Activated naive CD4-positive, alpha-beta T cell treated with anti-CD3 and anti-CD28 coated beads for 36 hours (primary cell): ENCODE measurements around the gene BATF3. TPM values are rescaled to one million over a fixed set of nuclear protein-coding genes. Genes with fewer than 3 reads are reported as not detected.
"Not testable (repeated sequence)": the region's sequence is repeated elsewhere in the genome, so short reads cannot be mapped to it uniquely, and the experiment has no call there.

Source experiments
- CTCF ChIA-PET: fragments of 350-600 bp; sonication (Branson Sonifier 250); formaldehyde crosslinking; loops from one replicate; lab custom pipeline; 2021; ENCODE audit warnings: antibody characterized with exemption; lab: Charles Lee
- DNase-seq: peaks from one replicate; pipeline ENCODE4 v3.0.0-alpha.2; 2020
- H3K27ac Mint-ChIP-seq: one replicate; pipeline ENCODE4 v1.8.0; 2021; ENCODE audit warnings: mild to moderate bottlenecking, mixed read lengths
- H3K27me3 Mint-ChIP-seq: one replicate; pipeline ENCODE4 v1.8.0; 2021; ENCODE audit warnings: low read depth, mixed read lengths
- H3K36me3 Mint-ChIP-seq: one replicate; pipeline ENCODE4 v1.8.0; 2021; ENCODE audit warnings: low read depth, mixed read lengths
- H3K4me1 Mint-ChIP-seq: one replicate; pipeline ENCODE4 v1.8.0; 2021; ENCODE audit warnings: low read depth, mixed read lengths
- H3K4me3 Mint-ChIP-seq: one replicate; pipeline ENCODE4 v1.8.0; 2021; ENCODE audit warnings: mild to moderate bottlenecking, moderate library complexity, mixed read lengths
- H3K9me3 Mint-ChIP-seq: one replicate; pipeline ENCODE4 v1.8.0; 2021; ENCODE audit warnings: mixed read lengths
- intact Hi-C: fragments of 100-400 bp; cut with micrococcal nuclease; formaldehyde crosslinking; loops from one replicate; pipeline ENCODE4 v1.15.1; 2023
- total RNA-seq, 2 experiments: library from RNA; stranded (reverse); gene quantifications; one replicate each; pipeline ENCODE4 v1.2.3, GENCODE V29; 2021

The BATF3 gene
- total RNA-seq, 2 experiments from 2014 or later, result 26.7 to 27.1 TPM

GRCh38 chr1:212667223-212668139 is 32.2 kb downstream of the BATF3 start:
- peaks cover 12% of the 10 kb centered on the region for H3K27me3 Mint-ChIP-seq
- CTCF ChIA-PET, result interaction anchor here (0.6 to 2.7 kb wide), 14 partner anchors 10 to 331 kb away, joined by 3 to 16 read pairs (median 4); partner anchors contain the start of gene BATF3
- intact Hi-C loops, result no loop called here
- peaks cover 14% of the 10 kb centered on the region for H3K4me1 Mint-ChIP-seq
- DNase-seq, result no peak
- H3K4me3 Mint-ChIP-seq, result no peak overlapping the region
- H3K27ac Mint-ChIP-seq, result no peak overlapping the region
- H3K36me3 Mint-ChIP-seq, result no peaks in the 10 kb centered on the region
- H3K9me3 Mint-ChIP-seq, result no peaks in the 10 kb centered on the region

GRCh38 chr1:212666116-212666775 is 33.4 kb downstream of the BATF3 start:
- no peaks in the 10 kb centered on the region for H3K9me3 Mint-ChIP-seq
- CTCF ChIA-PET, result interaction anchor here (0.9 to 2.8 kb wide), 23 partner anchors 12 to 332 kb away, joined by 3 to 35 read pairs (median 9); partner anchors contain the start of genes BATF3, NSL1 and TATDN3
- H3K27ac Mint-ChIP-seq, result no peak overlapping the region
- no peak for DNase-seq
- H3K4me1 Mint-ChIP-seq, result peaks cover 9% of the 10 kb centered on the region
- no peaks in the 10 kb centered on the region for H3K36me3 Mint-ChIP-seq
- H3K27me3 Mint-ChIP-seq, result peaks cover 12% of the 10 kb centered on the region
- H3K4me3 Mint-ChIP-seq, result no peak overlapping the region
- intact Hi-C loops, result no loop called here

- peak overlapping the region; percentile 56 for H3K27ac Mint-ChIP-seq
- H3K36me3 Mint-ChIP-seq, result no peaks in the 10 kb centered on the region
- DNase-seq, result peak; percentile 84
- CTCF ChIA-PET, result interaction anchor here (0.6 to 2.8 kb wide), 55 partner anchors 10 to 424 kb away, joined by 3 to 35 read pairs (median 5); partner anchors contain the start of genes BATF3, FLVCR1, NSL1 and TATDN3
- H3K4me3 Mint-ChIP-seq, result peak overlapping the region; percentile 70
- no peaks in the 10 kb centered on the region for H3K9me3 Mint-ChIP-seq
- intact Hi-C loops, result loop anchor here (1.0 kb wide), 6 partner anchors 34 to 330 kb away; partner anchors contain the start of gene BATF3
- H3K27me3 Mint-ChIP-seq, result peaks cover 9% of the 10 kb centered on the region
- H3K4me1 Mint-ChIP-seq, result peaks cover 5% of the 10 kb centered on the region
These were observed 34.2 kb downstream of the BATF3 start for GRCh38 chr1:212665241-212666115.

- Mint-ChIP-seq H3K9me3 (no peaks in the 10 kb centered on the region), H3K27ac (no peak overlapping the region), H3K4me1 (peaks cover 5% of the 10 kb centered on the region), H3K36me3 (no peaks in the 10 kb centered on the region), H3K27me3 (peaks cover 5% of the 10 kb centered on the region), H3K4me3 (no peak overlapping the region)
- intact Hi-C loops, result loop anchor here (1.0 kb wide), 6 partner anchors 35 to 331 kb away; partner anchors contain the start of gene BATF3
- CTCF ChIA-PET, result interaction anchor here (0.6 to 2.8 kb wide), 53 partner anchors 8 to 423 kb away, joined by 3 to 35 read pairs (median 5); partner anchors contain the start of genes BATF3, FLVCR1, NSL1 and TATDN3
- no peak for DNase-seq
These were observed 35.0 kb downstream of the BATF3 start for GRCh38 chr1:212664409-212665199.

- H3K27me3 Mint-ChIP-seq, result peaks cover 13% of the 10 kb centered on the region
- DNase-seq, H3K27ac Mint-ChIP-seq, intact Hi-C loops, H3K36me3 Mint-ChIP-seq, H3K9me3 Mint-ChIP-seq, H3K4me3 Mint-ChIP-seq, H3K4me1 Mint-ChIP-seq: not testable (repeated sequence)
- CTCF ChIA-PET, result interaction anchor here (0.9 to 1.3 kb wide), 2 partner anchors 10 to 182 kb away, joined by 3 to 5 read pairs; no protein-coding TSS in a partner anchor
These were observed 41.4 kb downstream of the BATF3 start for GRCh38 chr1:212658250-212658649.

- no peak overlapping the region for H3K4me3 Mint-ChIP-seq
- H3K36me3 Mint-ChIP-seq, result no peaks in the 10 kb centered on the region
- peaks cover 10% of the 10 kb centered on the region for H3K27me3 Mint-ChIP-seq
- H3K4me1 Mint-ChIP-seq, result no peaks in the 10 kb centered on the region
- no peak overlapping the region for H3K27ac Mint-ChIP-seq
- CTCF ChIA-PET, result interaction anchor here (0.6 to 2.3 kb wide), 3 partner anchors 8 to 201 kb away, joined by 3 to 14 read pairs (median 4); no protein-coding TSS in a partner anchor
- no peak for DNase-seq
- no peaks in the 10 kb centered on the region for H3K9me3 Mint-ChIP-seq
- intact Hi-C loops, result no loop called here
These were observed 42.9 kb downstream of the BATF3 start for GRCh38 chr1:212656730-212657129.

- intact Hi-C loops, result no loop called here
- H3K27me3 Mint-ChIP-seq, result peaks cover 10% of the 10 kb centered on the region
- no peak overlapping the region for H3K4me3 Mint-ChIP-seq
- CTCF ChIA-PET, result interaction anchor here (1.1 to 2.3 kb wide), 3 partner anchors 9 to 200 kb away, joined by 3 to 14 read pairs (median 4); no protein-coding TSS in a partner anchor
- DNase-seq, result no peak
- H3K9me3 Mint-ChIP-seq, result no peaks in the 10 kb centered on the region
- no peaks in the 10 kb centered on the region for H3K36me3 Mint-ChIP-seq
- no peak overlapping the region for H3K27ac Mint-ChIP-seq
- no peaks in the 10 kb centered on the region for H3K4me1 Mint-ChIP-seq
These were observed 43.8 kb downstream of the BATF3 start for GRCh38 chr1:212655668-212656440.

- peaks cover 6% of the 10 kb centered on the region for H3K27me3 Mint-ChIP-seq
- CTCF ChIA-PET, result interaction anchor here (0.6 to 1.5 kb wide), 3 partner anchors 12 to 197 kb away, joined by 3 to 11 read pairs (median 3); no protein-coding TSS in a partner anchor
- intact Hi-C loops, result no loop called here
These were observed 47.0 kb downstream of the BATF3 start for GRCh38 chr1:212652609-212653008.

GRCh38 chr1:212651977-212652376 is 47.7 kb downstream of the BATF3 start:
- H3K27ac Mint-ChIP-seq, result no peak overlapping the region

More at GRCh38 chr1:212652609-212653008, 47.0 kb downstream of the BATF3 start:
- no peak overlapping the region for H3K27ac Mint-ChIP-seq
- no peaks in the 10 kb centered on the region for H3K4me1 Mint-ChIP-seq
- H3K9me3 Mint-ChIP-seq, result no peaks in the 10 kb centered on the region
- H3K36me3 Mint-ChIP-seq, result no peaks in the 10 kb centered on the region
- no peak overlapping the region for H3K4me3 Mint-ChIP-seq
- no peak for DNase-seq

GRCh38 chr1:212651521-212651920 is 48.1 kb downstream of the BATF3 start:
- H3K27ac Mint-ChIP-seq, result no peak overlapping the region
- intact Hi-C loops, result no loop called here
- no peak for DNase-seq
- no peaks in the 10 kb centered on the region for H3K4me1 Mint-ChIP-seq
- CTCF ChIA-PET, result interaction anchor here (1.1 to 2.9 kb wide), 2 partner anchors 13 to 22 kb away, joined by 3 to 15 read pairs; no protein-coding TSS in a partner anchor
- no peaks in the 10 kb centered on the region for H3K9me3 Mint-ChIP-seq
- peaks cover 6% of the 10 kb centered on the region for H3K27me3 Mint-ChIP-seq
- no peak overlapping the region for H3K4me3 Mint-ChIP-seq
- no peaks in the 10 kb centered on the region for H3K36me3 Mint-ChIP-seq

More at GRCh38 chr1:212651977-212652376, 47.7 kb downstream of the BATF3 start:
- intact Hi-C loops, result no loop called here
- CTCF ChIA-PET, result interaction anchor here (1.1 to 2.9 kb wide), 2 partner anchors 13 to 22 kb away, joined by 3 to 15 read pairs; no protein-coding TSS in a partner anchor
- no peaks in the 10 kb centered on the region for H3K36me3 Mint-ChIP-seq
- DNase-seq, result no peak
- no peaks in the 10 kb centered on the region for H3K9me3 Mint-ChIP-seq
- peaks cover 6% of the 10 kb centered on the region for H3K27me3 Mint-ChIP-seq
- no peak overlapping the region for H3K4me3 Mint-ChIP-seq
- H3K4me1 Mint-ChIP-seq, result no peaks in the 10 kb centered on the region
